ENCODE measurements around the gene DGKI. TPM values are rescaled to one million over a fixed set of nuclear protein-coding genes. Genes with fewer than 3 reads are reported as not detected.

The DGKI gene
- total RNA-seq, 1 donor from 2014 or later, result 10.1 TPM

DNA sequence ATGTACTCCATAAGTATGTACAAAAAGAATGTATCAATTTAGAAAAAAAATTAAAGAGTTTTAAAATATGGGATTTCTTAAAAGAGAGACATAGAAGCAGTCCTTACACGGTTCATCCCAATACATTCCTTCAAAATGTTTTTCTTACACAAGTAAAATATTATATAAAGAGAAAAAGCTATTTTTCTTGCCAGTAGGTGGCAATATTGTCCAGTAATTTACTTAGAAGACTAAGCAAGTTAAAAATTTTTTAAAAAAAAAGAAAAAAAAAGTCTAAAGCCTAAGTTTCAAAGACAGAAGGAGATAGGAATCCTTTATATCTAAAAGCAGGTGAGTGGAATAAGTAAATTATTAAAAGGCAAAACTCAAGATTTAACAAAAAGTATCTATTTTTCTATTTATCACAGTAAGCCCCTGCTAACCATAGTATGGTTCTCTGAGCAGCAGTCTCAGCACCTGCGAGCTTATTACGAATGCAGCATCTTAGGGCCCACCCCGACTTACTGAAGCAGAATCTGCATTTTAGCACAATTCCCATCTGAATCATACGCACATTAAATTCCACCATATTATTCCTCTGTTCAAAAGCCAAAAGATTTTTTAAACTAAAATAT lies 240.6 kb downstream of the DGKI start:
- DNase-seq (ENCODE audit: low spot score), result no peak

GRCh38 chr7:137603043-137603442 lies 243.7 kb downstream of the DGKI start:
- no peak for DNase-seq (ENCODE audit: low spot score)

DNA sequence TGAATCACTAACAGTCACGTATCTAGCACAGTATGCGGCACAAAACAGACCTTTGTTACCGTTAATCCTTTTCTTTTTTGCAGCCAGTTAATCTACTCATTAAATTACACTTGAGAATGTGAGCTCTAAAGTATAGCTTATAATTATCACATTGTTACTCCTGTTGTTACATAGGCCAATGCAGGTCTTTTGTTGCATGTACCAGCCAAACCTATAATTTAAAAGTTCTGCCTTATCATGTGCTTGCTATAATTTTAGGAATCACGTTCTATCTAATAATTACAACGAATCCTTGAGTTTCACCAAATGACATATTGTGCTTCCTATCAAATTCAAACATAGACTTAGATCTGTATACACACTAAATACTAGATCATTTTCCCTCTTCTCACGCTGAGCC lies 245.1 kb downstream of the DGKI start:
- no peak for DNase-seq (ENCODE audit: low spot score)

GRCh38 chr7:137597856-137598255 lies 248.9 kb downstream of the DGKI start:
- DNase-seq (ENCODE audit: low spot score), result no peak

DNA sequence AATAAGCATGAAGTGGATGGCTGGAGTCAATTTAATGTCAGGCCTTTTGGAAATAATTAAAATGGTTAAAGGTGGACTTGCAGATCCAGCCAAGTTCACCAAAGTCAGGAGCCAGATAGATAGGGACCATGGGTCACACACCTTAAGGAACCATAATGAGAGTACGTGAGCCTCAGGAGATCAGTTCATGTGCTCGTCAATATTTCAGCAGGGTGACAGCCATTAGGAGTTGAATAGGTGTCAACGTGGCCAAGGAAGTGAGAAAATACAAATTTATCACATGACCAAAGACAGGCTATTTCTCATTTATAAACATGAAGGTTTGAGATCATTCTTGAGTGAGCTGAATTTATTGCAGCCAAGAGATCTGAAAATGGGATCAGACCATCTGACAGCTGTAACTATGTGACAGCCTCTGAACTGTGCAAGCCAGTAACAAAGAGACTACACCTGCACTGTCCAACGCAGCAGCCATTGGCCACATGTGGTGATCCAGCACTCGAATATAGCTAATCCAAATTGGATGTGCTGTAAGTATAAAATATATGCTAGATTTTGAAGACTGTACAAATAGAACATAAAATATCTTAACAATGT lies 253.6 kb downstream of the DGKI start:
- no peak for DNase-seq (ENCODE audit: low spot score)

DNA sequence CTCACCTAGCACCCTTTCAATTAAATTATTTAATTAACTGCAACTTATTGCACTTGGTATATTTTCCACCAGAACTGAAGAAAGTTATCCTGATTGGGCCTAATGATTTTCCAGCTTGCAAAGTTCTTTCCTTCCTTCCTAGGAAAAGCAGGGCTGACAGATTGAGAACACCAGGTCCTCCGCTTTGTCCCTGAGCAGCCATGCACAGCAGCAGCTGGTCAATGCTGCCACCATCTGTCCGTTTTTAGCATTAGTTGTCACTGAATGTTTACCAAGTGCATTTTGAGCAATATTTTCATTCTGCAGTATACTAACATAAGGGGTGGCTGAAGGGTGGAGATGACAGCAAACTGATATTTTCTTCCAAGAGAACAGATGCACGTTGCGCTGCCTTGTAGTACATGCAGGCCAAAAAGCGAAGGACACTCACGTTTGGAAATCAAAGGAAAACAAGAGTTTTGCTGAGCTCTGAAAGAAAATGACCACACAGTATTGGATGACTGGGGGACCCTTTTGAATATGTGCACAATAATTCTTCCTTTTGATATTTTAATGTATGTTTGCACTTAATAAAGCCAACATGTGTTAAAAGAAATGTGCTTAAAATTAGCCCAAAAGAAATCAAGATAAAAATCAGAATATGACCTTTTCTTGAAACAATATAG lies 254.4 kb downstream of the DGKI start:
- no peak for DNase-seq (ENCODE audit: low spot score)

- DNase-seq (ENCODE audit: low spot score), result no peak
Measured at GRCh38 chr7:137591421-137591837, 255.3 kb downstream of the DGKI start.

DNA sequence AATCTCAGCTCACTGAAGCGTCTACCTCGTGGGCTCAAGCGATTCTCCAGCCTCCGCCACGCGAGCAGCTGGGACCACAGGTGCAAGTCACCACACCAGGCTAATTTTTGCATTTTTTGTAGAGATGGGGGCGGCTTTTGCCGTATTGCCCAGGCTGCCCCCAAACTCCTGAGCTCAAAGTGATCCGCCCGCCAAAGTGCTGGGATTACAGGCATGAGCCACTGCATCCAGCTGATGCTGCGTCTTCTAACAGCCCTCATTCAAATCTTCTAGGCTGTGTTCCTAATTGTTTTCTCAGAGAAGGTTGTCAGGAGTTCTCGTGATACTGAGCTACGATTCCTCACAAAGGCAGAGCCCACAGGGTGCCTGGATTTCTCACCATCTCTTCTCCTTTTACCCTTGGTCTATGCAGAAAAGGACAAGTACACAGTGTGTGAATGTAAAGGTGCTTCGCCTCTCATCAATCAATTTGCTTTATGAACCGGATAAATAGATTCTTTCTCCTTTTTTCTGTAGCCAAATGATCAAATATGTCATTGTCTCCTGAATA lies 255.9 kb downstream of the DGKI start:
- no peak for DNase-seq (ENCODE audit: low spot score)

DNA sequence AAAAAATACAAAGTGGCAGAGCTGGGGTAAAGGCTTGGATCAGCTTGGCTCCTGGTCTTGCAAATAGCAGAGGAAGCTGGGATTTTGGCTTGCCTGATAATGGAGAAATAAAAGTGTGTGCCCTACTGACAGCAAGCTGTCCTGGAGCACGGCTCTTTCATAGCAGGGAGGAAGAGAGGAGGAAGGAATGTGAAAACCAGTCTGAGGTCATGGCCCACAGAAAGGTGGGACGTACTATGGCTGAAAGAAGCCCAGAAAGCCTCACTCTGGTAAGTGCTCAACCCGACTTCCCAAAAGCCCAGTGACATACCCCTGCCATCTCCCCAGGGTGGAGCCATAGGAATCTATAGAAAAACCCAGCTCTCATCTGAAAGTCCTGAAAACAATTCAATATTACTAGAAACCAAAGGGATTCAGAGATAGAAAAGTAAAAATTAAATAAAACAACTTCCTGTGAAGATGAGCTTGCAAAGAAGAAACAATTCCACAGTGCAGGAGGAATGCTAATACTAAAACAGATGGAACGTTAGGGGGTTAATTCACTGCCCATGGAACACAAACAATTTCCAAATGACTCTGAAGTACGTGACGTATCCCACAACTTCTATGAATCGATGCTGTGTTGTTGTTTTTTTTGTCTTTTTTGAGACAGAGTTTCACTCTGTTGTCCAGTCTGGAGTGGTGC lies 256.6 kb downstream of the DGKI start:
- DNase-seq (ENCODE audit: low spot score), result no peak

GRCh38 chr7:137587326-137587725 lies 259.4 kb downstream of the DGKI start:
- no peak for DNase-seq (ENCODE audit: low spot score)

- no peak for DNase-seq (ENCODE audit: low spot score)
Measured at GRCh38 chr7:137585591-137585990, 261.2 kb downstream of the DGKI start.

DNA sequence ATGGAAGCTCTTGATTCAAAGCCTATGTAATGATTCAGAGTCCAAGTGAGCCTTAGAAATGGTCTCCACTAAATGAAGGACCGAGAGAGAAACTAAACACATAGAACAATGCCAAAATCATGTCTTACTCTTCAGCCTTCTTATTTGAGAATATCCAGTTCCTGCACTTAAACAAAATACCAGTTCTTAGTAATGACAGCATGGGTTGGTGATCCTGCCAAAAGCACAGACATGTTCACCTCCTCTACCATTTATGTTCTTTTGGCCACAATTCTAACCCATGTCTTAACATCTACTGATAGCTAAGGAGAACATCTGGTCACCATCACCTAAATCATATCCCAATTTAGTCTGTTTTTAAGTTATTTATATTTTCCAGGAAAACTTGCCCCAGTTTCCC lies 263.6 kb downstream of the DGKI start:
- no peak for DNase-seq (ENCODE audit: low spot score)

DNA sequence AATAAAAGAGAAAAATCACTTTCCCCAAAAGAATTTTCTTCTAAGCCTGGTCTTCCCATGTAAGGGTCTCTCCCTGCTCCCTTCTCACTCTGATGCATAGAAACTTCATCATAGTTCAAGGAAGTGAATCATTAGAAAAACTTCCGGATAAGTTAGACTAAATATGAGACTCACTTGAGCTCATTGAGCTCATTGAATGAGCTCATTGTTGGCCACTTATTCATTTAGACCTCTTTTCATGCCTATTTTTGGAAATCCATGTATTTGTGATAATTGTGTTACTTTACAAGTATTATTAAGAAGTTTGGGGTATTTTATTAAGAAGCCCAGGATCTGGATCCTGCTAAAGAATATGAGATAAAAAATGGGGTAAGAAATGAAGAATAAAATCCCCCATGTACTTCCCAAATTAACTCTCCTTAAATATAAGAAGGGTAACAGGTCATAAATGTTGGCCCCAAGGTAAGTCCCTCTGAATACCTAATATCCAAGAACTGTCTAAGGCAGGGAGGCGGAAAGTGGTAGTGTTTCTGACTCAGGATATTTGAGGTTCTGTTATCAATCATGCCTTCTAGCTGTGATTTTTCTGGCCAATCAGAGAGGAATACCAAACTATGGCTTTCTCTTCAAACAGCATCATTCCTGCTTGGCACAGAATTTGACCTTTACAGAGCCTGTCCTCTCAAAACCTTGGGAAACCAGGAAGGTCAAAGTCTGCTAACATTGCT lies 266.7 kb downstream of the DGKI start:
- no peak for DNase-seq (ENCODE audit: low spot score)

DNA sequence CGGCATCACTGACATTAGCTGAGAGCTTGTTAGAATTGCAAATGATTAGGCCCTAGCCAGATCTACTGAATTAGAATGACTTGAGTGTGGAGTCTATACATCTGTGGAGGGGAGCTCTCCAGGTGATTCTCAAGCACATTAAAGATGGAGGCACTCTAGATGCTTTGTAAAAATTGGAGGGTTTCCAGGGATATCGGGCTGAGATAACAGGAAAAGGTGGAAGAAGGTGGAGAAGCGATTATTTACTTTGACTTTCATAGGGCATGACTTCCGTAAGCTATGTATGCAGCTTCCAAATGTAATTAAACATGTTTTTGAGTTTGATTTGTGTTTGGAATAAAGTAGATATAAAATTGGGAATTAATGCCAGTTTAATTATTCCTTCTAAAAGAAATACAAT lies 268.2 kb downstream of the DGKI start:
- no peak for DNase-seq (ENCODE audit: low spot score)

DNA sequence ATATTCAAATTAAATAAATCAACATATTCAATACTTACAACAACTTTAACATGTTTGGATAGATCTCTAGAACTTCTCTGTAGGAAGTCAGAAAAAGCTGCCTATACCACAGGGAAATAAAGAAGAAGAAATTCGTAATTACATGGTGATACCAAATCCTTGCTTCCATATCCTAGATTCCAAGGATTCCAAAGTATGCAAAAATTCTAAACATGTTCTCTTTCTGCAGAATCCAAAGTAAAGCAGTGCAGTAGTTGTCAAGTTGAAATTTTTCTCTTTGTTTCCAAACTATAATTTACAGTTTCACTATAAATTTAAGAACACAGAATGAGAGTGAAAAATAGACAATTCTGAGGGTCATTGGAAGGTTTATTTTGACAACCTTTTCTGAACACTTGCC lies 269.6 kb downstream of the DGKI start:
- no peak for DNase-seq (ENCODE audit: low spot score)

DNA sequence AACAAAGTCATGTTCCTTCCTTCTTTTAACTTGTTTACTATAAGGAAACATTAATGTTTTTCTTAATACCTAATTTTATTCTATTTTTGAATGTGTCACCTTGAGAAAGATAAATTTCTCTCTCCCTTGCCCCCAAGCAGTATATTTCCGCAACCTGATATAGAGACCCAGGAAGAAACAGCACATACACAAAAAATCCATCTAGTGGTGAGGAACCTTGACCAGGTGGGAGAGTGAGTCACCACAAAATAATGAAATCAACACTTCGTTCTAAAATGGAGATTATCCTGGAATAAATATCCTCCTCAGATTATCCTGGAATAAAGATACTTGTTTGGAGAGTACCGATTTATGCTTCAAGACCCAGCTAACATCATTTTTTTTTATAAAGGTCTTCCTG lies 270.3 kb downstream of the DGKI start:
- no peak for DNase-seq (ENCODE audit: low spot score)

DNA sequence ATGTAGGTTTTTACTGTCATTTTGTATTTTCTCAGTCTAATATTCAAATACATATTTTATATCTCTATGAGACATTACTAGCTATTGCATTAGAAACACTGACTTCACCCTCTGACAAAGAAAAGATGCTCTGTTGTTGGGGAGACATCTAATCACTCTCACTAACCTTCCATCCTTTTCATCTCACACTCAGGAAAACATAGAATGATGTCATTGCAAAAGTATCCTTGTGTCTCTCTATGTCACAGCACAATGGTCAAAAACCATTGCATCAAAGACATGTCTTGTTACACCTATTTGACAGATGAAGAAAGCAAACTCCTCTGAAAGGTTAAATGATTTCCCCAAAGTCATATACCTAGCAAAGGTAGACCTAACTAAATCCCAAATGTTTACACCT lies 272.0 kb downstream of the DGKI start:
- DNase-seq (ENCODE audit: low spot score), result no peak

- no peak for DNase-seq (ENCODE audit: low spot score)
Measured at GRCh38 chr7:137572056-137572784, 274.6 kb downstream of the DGKI start.

DNA sequence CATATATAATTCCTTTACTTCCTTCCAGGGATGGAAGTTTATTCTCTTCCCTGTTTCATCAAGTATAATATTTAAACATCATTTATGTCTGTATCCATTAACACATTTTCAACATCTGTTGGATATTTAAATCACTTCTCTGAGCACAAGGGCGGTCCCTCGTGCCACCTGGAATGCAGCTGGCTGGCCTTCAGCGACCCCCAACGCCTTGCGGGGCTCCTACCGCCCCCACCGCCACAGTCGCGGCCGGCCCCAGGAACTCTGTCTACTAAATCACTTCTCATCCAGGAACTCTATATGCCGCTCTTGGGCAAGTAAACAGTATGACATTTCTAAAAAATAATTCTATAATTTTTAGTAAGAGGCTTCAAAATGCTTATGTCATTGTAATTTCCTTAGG lies 282.1 kb downstream of the DGKI start:
- no peak for DNase-seq (ENCODE audit: low spot score)

GRCh38 chr7:137563981-137564380 lies 282.8 kb downstream of the DGKI start:
- no peak for DNase-seq (ENCODE audit: low spot score)

GRCh38 chr7:137547485-137547884 lies 299.3 kb downstream of the DGKI start:
- DNase-seq (ENCODE audit: low spot score), result no peak

Measured in mesenteric fat pad (tissue), 1 donor.